Dendritic cell treated with granulocyte-macrophage colony-stimulating factor and Interleukin-4, amounts not matched to agents 40 ng/mL and 50 ng/mL, for 4 days (primary cell): ENCODE results near the gene SLC10A4.

ENCODE experiments used
- H3K27ac Mint-ChIP-seq: one replicate; pipeline ENCODE4 v1.8.0; 2022; ENCODE audit warnings: mild to moderate bottlenecking, mixed read lengths
- H3K27me3 Mint-ChIP-seq: one replicate; pipeline ENCODE4 v1.8.0; 2022; ENCODE audit warnings: mild to moderate bottlenecking, mixed read lengths
- H3K36me3 Mint-ChIP-seq: one replicate; pipeline ENCODE4 v1.8.0; 2022; ENCODE audit warnings: low read depth, mixed read lengths
- H3K4me1 Mint-ChIP-seq: one replicate; pipeline ENCODE4 v1.8.0; 2022; ENCODE audit warnings: low read depth, mixed read lengths
- H3K4me3 Mint-ChIP-seq: one replicate; pipeline ENCODE4 v1.8.0; 2022; ENCODE audit warnings: mild to moderate bottlenecking, moderate library complexity, mixed read lengths
- H3K9me3 Mint-ChIP-seq: one replicate; pipeline ENCODE4 v1.8.0; 2022; ENCODE audit warnings: mixed read lengths
- intact Hi-C: fragments of 100-400 bp; cut with micrococcal nuclease; formaldehyde crosslinking; loops from one replicate; pipeline ENCODE4 v1.15.0; 2022

SLC10A4 gene

GRCh38 chr4:48498895-48499294 is 15.8 kb downstream of the SLC10A4 start:
- no peak overlapping the region for H3K27ac Mint-ChIP-seq
- H3K9me3 Mint-ChIP-seq: no peaks in the 10 kb centered on the region
- H3K4me3 Mint-ChIP-seq: no peak overlapping the region
- intact Hi-C loops: no loop called here
- H3K36me3 Mint-ChIP-seq: peaks cover 48% of the 10 kb centered on the region
- no peaks in the 10 kb centered on the region for H3K4me1 Mint-ChIP-seq
- peaks cover 8% of the 10 kb centered on the region for H3K27me3 Mint-ChIP-seq

GRCh38 chr4:48499551-48500066 is 16.5 kb downstream of the SLC10A4 start:
- intact Hi-C loops: no loop called here
- Mint-ChIP-seq H3K4me3 (no peak overlapping the region), H3K27ac (no peak overlapping the region), H3K9me3 (no peaks in the 10 kb centered on the region), H3K27me3 (peaks cover 1% of the 10 kb centered on the region), H3K4me1 (no peaks in the 10 kb centered on the region), H3K36me3 (peaks cover 48% of the 10 kb centered on the region)

GRCh38 chr4:48503233-48504025 is 20.3 kb downstream of the SLC10A4 start:
- Mint-ChIP-seq H3K27ac (no peak overlapping the region), H3K9me3 (no peaks in the 10 kb centered on the region), H3K27me3 (no peaks in the 10 kb centered on the region), H3K36me3 (peaks cover 55% of the 10 kb centered on the region), H3K4me1 (no peaks in the 10 kb centered on the region), H3K4me3 (no peak overlapping the region)
- intact Hi-C loops: no loop called here

- Mint-ChIP-seq H3K27me3 (no peaks in the 10 kb centered on the region), H3K4me1 (no peaks in the 10 kb centered on the region), H3K4me3 (no peak overlapping the region), H3K36me3 (peaks cover 55% of the 10 kb centered on the region), H3K9me3 (no peaks in the 10 kb centered on the region), H3K27ac (no peak overlapping the region)
- intact Hi-C loops: no loop called here
These were observed 20.8 kb downstream of the SLC10A4 start for GRCh38 chr4:48504026-48504330.

- H3K4me1 Mint-ChIP-seq: no peaks in the 10 kb centered on the region
- H3K36me3 Mint-ChIP-seq: peaks cover 55% of the 10 kb centered on the region
- H3K9me3 Mint-ChIP-seq: no peaks in the 10 kb centered on the region
- H3K27me3 Mint-ChIP-seq: no peaks in the 10 kb centered on the region
- H3K27ac Mint-ChIP-seq: no peak overlapping the region
- intact Hi-C loops: no loop called here
- no peak overlapping the region for H3K4me3 Mint-ChIP-seq
These were observed 21.2 kb downstream of the SLC10A4 start for GRCh38 chr4:48504352-48504751.

GRCh38 chr4:48506716-48507115 is 23.6 kb downstream of the SLC10A4 start:
- intact Hi-C loops: no loop called here
- Mint-ChIP-seq H3K27ac (no peak overlapping the region), H3K27me3 (no peaks in the 10 kb centered on the region), H3K9me3 (no peaks in the 10 kb centered on the region), H3K4me3 (no peak overlapping the region), H3K36me3 (peaks cover 62% of the 10 kb centered on the region), H3K4me1 (no peaks in the 10 kb centered on the region)

GRCh38 chr4:48509543-48509942 is 26.4 kb downstream of the SLC10A4 start:
- Mint-ChIP-seq H3K9me3 (no peaks in the 10 kb centered on the region), H3K27ac (no peak overlapping the region), H3K4me1 (no peaks in the 10 kb centered on the region), H3K27me3 (no peaks in the 10 kb centered on the region), H3K36me3 (peaks cover 72% of the 10 kb centered on the region), H3K4me3 (no peak overlapping the region)
- intact Hi-C loops: no loop called here

GRCh38 chr4:48518143-48518542 is 35.0 kb downstream of the SLC10A4 start:
- H3K9me3 Mint-ChIP-seq: no peaks in the 10 kb centered on the region
- no peaks in the 10 kb centered on the region for H3K4me1 Mint-ChIP-seq
- H3K4me3 Mint-ChIP-seq: no peak overlapping the region
- no peak overlapping the region for H3K27ac Mint-ChIP-seq
- intact Hi-C loops: no loop called here
- no peaks in the 10 kb centered on the region for H3K27me3 Mint-ChIP-seq
- H3K36me3 Mint-ChIP-seq: peaks cover 70% of the 10 kb centered on the region

- Mint-ChIP-seq H3K4me3 (no peak overlapping the region), H3K27ac (no peak overlapping the region), H3K4me1 (no peaks in the 10 kb centered on the region), H3K27me3 (no peaks in the 10 kb centered on the region), H3K9me3 (no peaks in the 10 kb centered on the region), H3K36me3 (peaks cover 90% of the 10 kb centered on the region)
- intact Hi-C loops: loop anchor here (5.0 kb wide), 1 partner anchor 41 kb away; no protein-coding TSS in a partner anchor
These were observed 43.3 kb downstream of the SLC10A4 start for GRCh38 chr4:48526406-48526805.

GRCh38 chr4:48538358-48538757 is 55.2 kb downstream of the SLC10A4 start:
- intact Hi-C loops: no loop called here
- H3K9me3 Mint-ChIP-seq: no peaks in the 10 kb centered on the region
- peak overlapping the region; percentile 38 for H3K27ac Mint-ChIP-seq
- peaks cover 11% of the 10 kb centered on the region for H3K4me1 Mint-ChIP-seq
- H3K4me3 Mint-ChIP-seq: no peak overlapping the region
- peaks cover 67% of the 10 kb centered on the region for H3K36me3 Mint-ChIP-seq
- H3K27me3 Mint-ChIP-seq: no peaks in the 10 kb centered on the region
